DMS 273 treated with DMSO at 0.1 percent for 48 hours (cell line): Measurements from ENCODE around the gene MTOR.
"Not testable (repeated sequence)": the region's sequence is repeated elsewhere in the genome, so short reads cannot be mapped to it uniquely, and the experiment has no call there.

Experiments used
- DNase-seq: peaks from one replicate; lab custom pipeline; 2025; lab: John Stamatoyannopoulos, UW

MTOR gene

GRCh38 chr1:11107599-11107998 lies 154.8 kb downstream of the MTOR start:
- no peak for DNase-seq

DNA sequence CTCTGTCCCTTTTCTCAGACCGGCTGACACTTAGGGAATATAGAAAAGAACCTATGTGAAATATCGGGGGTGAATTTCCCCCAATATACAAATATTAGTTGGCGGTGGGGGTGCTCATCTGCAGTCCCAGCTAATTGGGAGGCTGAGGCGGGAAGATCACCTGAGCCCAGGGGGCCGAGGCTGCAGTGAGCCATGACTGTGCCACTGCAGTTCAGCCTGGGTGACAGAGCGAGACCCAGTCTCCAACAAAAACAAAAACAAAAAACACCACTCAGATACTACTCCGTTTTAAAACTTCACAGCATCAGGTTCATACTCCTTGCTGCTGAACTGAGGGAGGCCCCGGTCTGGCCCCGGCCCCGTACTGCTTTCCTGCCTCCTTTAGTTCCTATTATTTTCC lies 156.8 kb downstream of the MTOR start:
- DNase-seq = no peak

- DNase-seq = no peak
Observed at GRCh38 chr1:11101347-11101746, 161.0 kb downstream of the MTOR start.

- not testable (repeated sequence) for DNase-seq
Observed at GRCh38 chr1:11100806-11101205, 161.5 kb downstream of the MTOR start.

- DNase-seq = no peak
Observed at GRCh38 chr1:11100149-11100493, 162.2 kb downstream of the MTOR start.

- peak; percentile 78 for DNase-seq
Observed at GRCh38 chr1:11099310-11100148, 162.8 kb downstream of the MTOR start, which contains the start of gene EXOSC10. Gene EXOSC10, minus strand, starts transcription at chr1:11099869. Its CDS starts 38 bp downstream, at chr1:11099831.

DNA sequence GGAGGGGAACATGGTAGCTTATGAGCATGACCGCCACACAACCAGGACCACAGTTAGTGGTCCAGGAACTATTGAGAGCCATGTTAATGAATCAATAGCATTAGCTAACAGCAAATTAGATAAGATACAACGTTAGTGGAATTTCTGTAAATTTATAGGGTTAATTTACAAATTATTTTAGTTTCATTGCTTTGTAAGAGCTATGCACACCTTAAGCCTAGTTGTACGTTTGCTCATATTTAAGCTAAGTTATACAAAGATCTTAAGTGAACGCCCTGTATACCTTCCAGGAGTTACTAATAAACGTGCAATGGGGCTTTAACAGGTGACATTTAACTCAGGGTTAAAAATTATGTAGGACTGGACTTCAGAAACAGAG lies 163.4 kb downstream of the MTOR start:
- no peak for DNase-seq

GRCh38 chr1:11083784-11084183 lies 178.6 kb downstream of the MTOR start:
- DNase-seq = not testable (repeated sequence)

GRCh38 chr1:11080931-11081330 lies 181.4 kb downstream of the MTOR start:
- DNase-seq = no peak

GRCh38 chr1:11078631-11079030 lies 183.7 kb downstream of the MTOR start:
- no peak for DNase-seq

- DNase-seq = not testable (repeated sequence)
Observed at GRCh38 chr1:11073398-11073797, 189.0 kb downstream of the MTOR start.

- no peak for DNase-seq
Observed at GRCh38 chr1:11072216-11072917, 190.0 kb downstream of the MTOR start.

DNA sequence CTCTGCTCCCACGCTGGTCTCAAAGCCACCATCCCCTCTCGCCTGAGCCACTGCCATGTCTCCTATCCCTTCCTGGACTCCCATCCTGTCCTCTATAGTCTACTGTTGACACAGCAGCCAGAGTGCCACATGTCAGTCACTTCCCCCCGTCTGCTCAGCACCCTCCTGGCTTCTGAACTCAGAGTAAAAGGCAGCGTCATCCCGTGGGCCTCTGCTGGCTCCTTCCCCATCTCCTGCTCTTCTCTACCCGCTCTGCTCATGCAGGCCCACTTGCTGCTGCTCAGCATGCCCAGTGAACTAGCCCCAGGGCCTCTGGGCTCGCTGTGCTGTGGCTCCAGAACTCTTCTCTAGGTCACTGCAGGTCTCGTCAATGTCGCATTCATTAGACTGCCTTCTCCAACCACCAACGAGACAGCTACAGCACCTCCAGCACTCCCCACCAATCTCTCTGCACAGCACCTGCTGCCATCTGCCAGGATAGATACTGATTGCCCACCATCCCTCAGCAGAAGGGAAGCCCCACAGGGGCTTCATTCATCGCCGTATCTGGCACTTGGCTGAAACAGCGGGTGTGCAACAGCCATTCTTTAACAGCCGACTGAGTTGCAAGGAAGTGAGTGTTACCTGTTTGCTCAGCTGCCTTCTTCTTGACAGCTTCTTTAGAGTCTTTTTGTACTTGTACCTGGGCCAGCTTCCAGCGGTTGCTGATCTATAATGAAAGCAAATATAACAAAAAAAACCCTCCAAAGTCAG lies 190.7 kb downstream of the MTOR start:
- DNase-seq = no peak

GRCh38 chr1:11070876-11071275 lies 191.5 kb downstream of the MTOR start:
- no peak for DNase-seq

DNA sequence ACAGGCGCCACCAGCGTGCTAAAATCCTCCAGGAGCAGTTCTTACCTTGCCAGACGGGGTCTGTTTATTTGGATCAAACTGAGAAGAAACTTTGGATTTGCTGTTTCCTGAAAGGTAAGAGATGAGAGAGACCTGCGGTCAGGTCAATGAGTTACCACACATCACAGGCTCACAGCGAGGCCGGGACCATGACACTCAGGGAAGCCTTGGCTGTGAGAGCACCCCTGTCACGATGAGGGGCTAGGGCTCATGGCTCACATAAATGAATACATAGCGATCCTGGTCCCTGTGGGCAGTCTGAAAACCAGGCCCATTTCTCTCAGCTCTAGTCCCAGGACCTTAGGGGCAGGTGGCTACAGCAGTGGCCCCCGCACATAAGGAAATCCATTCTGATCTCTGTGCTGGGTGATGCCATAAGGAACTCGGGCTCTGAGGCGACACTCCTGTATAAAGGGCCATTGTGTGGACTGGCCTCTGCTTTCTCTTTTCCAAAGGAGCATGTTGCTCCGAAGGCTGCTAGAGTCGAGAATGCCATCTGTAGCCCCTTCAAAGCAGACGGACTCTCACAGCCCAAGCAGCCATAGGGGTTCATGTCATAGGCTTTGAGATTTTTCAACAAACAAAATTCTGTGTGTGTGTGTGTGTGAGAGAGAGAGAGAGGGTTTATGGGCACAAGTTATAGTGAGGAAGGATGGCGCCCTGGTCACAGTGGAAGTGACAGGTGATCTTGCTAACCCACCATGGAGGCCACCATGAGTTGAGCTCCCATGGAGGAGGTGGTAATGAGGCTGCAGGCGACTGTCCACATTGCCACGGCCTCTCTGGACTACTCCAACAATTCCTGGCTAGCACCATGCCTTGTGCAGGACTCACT lies 193.5 kb downstream of the MTOR start:
- no peak for DNase-seq

DNA sequence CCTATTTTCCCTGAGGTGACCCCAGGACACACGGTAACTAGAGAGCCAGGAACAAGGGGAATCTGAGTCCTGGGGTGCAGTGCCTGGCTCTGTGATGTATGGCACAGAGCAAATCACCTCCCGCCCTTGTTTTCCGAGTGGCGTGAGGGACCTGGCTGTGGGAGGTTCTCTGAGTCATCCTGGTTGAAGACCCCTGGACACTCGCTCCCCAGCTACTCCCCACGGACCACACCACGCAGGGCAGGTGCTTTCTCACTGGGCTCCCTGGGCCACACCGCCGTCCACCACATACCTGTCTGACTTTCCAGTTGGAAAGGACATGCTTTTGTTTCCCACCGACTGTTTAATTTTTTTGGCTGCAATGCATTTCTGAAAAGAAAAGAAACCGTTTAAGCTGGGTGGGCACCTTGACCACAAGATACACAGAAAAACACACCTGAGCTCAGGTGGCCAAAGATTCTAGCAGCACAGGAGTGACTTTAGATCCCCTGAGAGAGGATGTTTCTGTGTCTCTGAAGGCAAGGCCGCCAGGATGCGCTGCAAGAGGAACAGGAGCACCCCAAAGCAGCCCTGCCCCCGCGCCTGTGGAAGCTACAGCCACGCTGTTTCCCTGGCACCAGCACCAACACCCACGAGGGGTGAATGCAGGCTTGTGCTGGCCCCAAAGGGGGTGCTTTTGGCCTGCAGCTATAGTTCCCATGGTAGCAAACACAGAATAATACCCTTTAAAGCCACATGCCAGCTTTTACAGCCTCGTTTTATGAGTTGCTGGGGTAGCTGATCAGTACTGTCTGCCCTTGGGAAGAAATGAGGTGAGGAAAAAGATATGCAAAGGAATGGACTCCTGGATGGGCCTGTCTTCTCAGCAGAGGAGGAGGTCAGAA lies 194.4 kb downstream of the MTOR start:
- DNase-seq = no peak

- DNase-seq = no peak
Observed at GRCh38 chr1:11065796-11066195, 196.6 kb downstream of the MTOR start.

DNA sequence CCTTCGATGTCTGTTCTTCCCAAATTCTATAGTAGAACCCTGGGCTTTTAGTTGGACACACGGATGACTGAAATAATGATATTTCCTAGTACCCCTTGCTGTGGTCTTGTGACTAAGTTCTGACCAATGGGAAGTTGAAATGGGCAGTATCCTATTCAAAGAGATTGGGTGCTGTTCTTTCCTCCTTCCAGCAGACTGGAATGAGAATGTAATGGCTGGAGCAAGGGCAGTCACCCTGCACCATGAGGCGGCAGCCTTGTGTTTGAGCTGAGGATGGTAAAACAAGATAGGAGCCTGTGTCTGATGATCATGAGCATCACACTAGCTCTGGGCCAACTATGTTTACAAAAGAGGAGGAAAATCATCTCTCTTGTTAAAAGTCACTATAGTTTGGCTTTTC lies 197.4 kb downstream of the MTOR start:
- DNase-seq = no peak

DNA sequence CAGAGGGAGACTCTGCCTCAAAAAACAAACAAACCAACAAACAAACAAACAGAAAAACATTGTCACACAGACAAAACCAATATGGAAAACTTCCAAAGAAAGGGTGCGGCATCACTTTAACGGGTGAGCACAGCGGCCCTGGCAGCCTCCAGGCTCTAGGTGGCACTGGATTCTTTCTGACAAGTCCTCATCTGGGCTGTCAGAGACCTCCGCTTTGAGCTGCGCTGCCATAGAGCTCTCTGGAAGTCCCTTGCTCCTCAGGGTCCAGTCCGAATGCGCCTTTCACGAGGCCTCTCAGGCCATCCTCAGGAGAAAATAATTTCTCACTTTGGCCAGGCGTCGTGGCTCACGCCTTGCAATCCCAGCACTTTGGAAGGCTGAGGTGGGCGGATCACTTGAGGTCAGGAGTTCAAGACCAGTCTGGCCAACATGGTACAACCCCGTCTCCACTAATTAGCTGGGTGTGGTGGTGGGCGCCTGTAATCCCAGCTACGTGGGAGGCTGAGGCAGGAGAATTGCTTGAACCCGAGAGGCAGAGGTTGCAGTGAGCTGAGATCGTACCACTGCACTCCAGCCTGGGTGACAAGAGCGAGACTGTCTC lies 198.3 kb downstream of the MTOR start:
- DNase-seq = not testable (repeated sequence)

DNA sequence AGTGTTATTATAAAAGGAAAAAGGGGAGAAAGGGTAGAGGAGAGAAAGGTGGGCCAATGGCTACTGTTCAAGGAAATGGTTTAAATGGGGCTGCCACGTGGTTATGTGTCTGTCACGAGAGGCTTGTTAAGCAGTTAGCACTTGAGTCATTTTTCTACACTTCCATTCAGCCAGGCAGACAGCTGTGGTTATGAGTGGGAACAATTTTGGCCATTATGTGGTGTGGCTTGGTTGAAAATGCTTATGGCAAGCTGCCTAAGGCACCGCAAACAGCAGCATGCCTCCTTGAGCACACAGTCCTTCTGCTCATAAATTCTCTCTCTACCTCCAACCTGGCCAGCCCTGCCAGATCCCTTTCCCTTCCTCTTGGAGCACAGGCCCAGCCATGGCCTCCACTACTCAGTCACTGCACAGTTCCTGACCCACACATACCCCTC lies 199.4 kb downstream of the MTOR start:
- DNase-seq = no peak
